ENCODE data around the gene ITPKB.

ITPKB gene

GRCh38 chr1:226682871-226683814, 55.9 kb downstream of the ITPKB start:
- DNase-seq: no peak

DNA sequence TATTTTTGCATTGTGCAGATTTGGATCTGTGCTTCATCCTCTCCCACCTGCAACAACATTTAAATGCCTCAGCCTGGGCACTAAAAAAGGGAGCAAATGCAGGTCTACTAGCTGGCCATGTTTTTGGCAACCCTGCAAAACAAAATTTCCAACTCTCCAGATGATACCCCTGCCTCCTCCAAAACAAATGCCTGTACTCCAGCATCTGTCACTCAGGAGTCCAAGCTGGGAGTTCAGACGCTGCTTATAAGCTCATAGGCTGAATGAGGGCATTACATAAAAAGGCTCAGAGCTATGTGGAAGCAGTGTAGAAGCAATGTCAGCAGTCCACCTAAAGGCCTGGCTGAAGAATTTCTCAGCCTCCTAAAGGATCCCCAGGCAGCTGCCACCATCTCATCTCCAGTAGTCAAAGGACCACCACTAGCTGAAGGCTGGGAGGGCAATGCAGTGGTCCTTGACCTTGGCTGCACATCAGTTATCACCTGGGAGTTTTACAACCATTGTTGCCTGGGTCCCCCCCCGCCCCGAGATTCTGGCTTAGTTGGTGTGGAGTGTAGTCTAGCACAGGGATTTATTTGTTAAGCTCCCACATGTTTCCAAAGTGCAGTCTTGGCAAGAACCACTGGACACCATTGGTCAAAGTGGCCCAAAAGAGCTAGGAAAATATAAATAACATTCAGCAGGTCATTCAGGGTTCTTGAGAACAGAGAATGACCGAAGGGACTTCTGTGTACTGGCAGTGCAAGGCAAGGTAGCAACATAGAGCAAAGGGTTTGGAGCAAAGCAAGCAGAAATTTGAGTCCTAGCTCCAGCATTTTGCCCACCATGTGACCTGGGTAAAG, 57.2 kb downstream of the ITPKB start:
- DNase-seq: no peak

- no peak for DNase-seq
These were observed 58.4 kb downstream of the ITPKB start for GRCh38 chr1:226680653-226681052.

DNA sequence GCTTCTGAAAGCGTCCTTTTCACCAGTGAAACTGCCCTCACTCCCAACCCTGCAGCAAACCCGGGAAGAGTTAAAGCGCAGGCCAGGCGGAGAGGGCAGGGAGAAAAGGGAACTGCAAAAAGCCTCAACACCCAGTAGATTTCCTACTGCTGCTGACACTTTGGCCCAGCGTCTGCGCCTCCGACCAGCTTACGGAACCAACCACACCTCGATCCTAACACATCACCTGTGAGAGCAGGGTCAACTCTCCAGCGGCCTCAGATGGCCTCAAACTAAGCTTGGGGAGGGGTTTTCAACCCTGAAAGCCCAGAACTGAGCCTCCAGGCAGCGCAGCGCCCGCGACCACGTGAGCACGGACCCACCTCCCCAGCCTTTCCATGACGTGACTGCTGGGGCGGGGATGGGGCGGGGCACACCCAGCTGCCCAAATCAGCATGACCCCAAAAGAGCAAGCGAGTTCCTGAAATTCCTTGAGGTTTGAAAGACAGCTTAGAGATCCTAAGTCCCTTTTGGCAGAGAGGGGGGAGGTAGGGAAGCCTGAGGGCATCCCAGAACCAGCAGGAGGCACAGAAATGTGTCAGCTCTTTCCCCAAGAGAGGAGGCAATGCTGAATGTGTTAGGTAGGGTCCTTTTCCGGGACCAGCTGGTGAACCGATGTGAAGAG, 59.1 kb downstream of the ITPKB start:
- no peak for DNase-seq

- no peak for DNase-seq
These were observed 59.8 kb downstream of the ITPKB start for GRCh38 chr1:226679262-226679661.

- no peak for DNase-seq
These were observed 60.4 kb downstream of the ITPKB start for GRCh38 chr1:226678701-226679100.

DNA sequence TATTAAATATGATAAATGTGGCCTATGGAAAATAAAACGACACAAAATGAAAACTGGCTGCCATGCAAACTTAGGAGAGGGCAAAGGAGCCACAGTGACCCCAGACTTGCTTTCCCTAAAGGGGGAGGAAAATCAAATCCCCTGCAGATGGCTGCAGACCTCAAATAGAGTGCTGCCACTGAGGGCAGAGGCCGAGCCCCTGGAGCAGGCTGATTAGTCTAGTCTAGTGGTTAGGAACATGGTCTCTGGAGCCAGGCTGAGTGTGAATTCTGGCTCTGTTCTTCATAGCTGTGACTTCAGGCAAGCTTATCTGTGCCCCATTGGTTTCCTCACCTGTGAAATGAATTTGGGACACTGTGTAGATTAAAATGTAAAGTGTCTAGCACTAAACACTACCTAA, 60.8 kb downstream of the ITPKB start:
- no peak for DNase-seq

- DNase-seq: no peak
These were observed 61.8 kb downstream of the ITPKB start for GRCh38 chr1:226677027-226678020.

- DNase-seq: no peak
These were observed 62.7 kb downstream of the ITPKB start for GRCh38 chr1:226676381-226676780.

DNA sequence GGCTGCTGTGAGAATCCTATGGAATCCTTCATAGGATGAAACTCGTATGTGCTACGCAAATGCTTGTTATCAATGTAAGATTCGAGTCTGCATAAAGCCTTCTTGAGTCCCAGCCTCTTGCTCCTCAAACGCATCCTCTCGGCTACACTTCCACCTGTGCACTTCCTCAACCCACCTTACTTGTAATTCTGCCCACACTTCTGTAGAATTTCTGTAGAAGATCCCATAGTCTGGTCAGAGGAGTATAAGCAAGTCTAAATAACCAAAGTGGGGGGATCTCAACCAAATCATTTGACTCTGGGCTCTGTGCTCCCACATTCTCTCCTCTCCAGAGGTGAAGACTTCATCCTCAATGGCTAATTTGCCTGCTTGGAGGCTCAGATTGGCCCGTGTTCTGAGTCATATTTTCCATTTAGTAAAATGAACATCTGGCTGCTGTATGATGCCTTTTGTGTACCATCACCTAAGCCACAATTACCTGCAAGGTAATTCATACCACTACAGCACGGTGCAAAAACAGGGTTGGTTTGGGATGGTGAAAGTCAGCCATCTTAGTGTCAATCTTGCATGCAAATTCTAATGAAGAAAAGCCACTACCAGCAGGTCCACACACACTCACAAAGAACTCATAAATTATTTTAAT, 63.2 kb downstream of the ITPKB start:
- no peak for DNase-seq

GRCh38 chr1:226674892-226675714, 64.0 kb downstream of the ITPKB start:
- no peak for DNase-seq

DNA sequence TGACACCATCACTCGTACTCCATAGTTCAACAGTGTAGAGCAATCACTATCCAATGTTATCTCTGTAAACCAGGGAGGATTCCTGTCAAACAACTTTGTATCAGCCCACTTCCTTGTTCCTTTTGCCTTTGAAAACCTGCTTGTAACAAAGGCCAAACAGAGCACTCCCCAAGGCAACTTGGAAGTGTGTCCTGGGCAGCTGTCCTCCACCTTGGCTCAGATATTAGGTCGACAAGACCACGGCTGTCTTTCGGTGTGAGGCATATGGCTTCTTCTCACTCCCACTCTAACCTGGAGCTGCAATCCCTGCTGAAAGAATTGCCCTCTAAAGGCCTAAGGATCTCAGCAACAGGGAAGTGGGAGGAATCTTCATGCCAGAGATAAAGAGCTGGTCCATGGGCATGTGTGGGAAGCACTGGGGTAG, 66.7 kb downstream of the ITPKB start:
- no peak for DNase-seq

GRCh38 chr1:226671277-226671676, 67.8 kb downstream of the ITPKB start:
- no peak for DNase-seq

DNA sequence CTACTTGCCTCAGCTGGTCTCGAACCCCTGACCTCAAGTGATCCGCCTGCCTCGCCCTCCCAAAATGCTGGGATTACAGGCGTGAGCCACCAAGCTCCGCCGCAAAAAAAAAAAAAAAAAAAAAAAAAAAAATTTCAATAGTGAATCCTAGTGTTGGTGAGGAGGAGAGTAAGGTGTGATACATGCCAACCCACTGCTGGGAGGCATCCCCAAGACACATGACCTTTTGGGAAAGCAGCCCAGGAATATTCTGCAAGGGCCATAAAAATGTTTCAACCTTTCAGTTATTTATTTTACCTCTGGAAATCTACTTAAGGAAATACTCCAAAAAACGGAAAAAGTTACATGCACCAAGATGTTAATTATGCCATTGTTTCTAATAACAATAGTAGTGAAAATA, 69.0 kb downstream of the ITPKB start:
- no peak for DNase-seq

- no peak for DNase-seq
These were observed 70.9 kb downstream of the ITPKB start for GRCh38 chr1:226668173-226668560.

- no peak for DNase-seq
These were observed 72.4 kb downstream of the ITPKB start for GRCh38 chr1:226666692-226667091.

DNA sequence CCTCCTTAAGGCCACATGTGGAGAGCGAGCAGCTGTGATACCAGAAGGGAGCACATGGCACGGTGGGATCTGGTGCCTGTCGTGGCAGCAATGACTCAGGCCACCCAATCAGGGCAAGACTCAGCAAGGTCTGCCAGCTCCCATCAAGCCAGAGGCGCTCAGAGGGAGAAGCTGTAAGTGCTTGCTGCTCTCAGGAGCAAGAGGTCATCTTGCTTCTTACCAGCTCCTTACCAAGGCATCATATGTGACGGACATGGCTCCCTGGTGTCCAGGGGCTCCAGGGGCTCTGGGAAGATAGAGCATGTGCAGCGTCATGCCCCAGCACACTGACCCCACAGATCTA, 72.9 kb downstream of the ITPKB start:
- no peak for DNase-seq

DNA sequence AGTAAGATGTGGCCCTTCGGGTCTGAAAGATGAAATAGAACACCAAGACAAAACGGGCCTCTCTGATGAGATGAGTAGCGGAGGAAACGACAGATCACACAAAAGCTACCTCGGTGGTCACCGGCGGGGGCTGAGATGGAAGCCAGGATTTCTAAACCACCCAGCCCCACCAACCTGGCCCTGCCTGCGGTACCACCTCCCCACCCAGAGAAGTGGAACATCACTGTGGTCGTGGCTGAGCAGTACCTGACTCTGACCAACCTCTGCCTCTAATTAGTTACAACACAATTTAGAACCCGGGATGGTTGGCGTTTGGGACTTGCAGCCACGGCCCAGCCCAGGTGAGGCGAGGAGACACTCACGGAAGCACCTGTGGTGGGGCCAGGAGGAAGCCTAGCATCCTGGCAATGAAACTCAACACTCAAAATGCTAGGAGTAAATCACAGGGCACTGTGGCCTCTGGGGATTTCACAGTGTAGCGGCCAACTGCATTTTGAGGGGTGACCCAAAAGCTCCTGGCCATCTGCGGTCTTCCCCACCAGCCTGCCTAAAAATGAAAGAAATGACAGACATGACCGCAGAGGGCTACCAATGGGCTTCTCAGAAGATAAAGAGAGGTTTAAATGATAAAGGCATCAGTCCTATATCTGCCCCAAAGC, 73.4 kb downstream of the ITPKB start:
- DNase-seq: no peak

DNA sequence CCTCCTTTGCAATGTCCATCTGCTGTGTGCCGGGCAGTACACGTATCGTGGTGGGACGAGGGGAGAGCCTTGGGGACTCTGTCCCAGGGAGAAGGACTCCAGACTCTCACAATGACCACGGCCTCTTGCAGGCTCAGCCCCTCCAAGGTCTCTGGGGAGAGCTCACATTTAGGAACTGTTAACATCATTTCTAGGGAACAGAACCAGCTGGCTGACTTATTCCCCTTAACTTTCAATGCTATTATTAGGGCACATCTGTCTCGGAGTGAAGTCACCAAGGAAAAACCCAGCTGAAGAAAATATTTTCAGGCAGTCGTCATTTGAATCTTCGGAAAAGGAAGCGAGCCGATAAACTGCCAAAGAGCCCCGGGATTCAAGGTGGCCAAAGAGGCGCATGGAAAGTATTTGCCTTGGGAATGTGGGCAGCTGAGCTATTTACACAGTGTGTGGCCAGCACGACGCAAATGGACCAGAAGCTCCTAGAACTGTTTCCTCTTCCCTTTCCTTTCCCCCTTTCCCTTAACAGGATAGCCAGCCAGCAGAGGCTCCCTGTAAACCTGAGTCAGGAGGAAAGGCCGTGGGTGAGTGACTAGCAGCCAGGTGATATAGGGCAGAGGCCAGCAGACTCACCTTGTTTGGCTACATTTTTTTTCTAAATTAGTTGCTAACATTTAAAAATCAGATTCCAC, 74.5 kb downstream of the ITPKB start:
- no peak for DNase-seq

DNA sequence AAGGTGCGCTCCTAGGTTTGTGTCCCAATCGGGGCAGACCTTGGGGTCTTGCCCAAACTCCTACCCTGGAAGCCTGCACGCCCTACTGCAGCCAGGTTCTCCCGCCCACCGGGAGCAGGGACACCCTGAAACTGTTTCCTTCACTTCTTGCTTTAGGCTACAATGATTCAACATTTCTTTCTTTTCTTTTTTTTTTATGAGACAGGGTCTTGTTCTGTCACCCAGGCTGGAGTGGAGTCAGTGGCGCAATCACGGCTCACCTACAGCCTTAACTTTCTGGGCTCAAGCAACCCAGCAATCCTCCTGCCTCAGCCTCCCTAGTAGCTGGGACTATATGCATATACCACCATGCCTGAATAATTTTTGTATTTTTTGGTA, 75.8 kb downstream of the ITPKB start:
- DNase-seq: no peak

All from SHP77 treated with DMSO at 0.1 percent for 48 hours (cell line).